Measurements from ENCODE around the gene ADD2.

ADD2 gene

GRCh38 chr2:70784320-70784719 lies 16.3 kb upstream of the ADD2 start:
- DNase-seq = no peak

- DNase-seq = no peak
Measured at GRCh38 chr2:70779911-70780545, 12.0 kb upstream of the ADD2 start.

- DNase-seq = no peak
Measured at GRCh38 chr2:70779491-70779890, 11.5 kb upstream of the ADD2 start.

GRCh38 chr2:70778676-70779075 lies 10.7 kb upstream of the ADD2 start:
- DNase-seq = no peak

GRCh38 chr2:70777450-70777849 lies 9.4 kb upstream of the ADD2 start:
- no peak for DNase-seq

- DNase-seq = no peak
Measured at GRCh38 chr2:70776266-70776665, 8.3 kb upstream of the ADD2 start.

- no peak for DNase-seq
Measured at GRCh38 chr2:70775141-70775540, 7.1 kb upstream of the ADD2 start.

- DNase-seq = peak; percentile 1
Measured at GRCh38 chr2:70772486-70773155, 4.6 kb upstream of the ADD2 start.

- DNase-seq = no peak
Measured at GRCh38 chr2:70771446-70771845, 3.4 kb upstream of the ADD2 start.

GRCh38 chr2:70769450-70769849 lies 1.4 kb upstream of the ADD2 start:
- DNase-seq = no peak

GRCh38 chr2:70768590-70769085 lies 638 bp upstream of the ADD2 start:
- DNase-seq = no peak

- peak; percentile 26 for DNase-seq
Measured at GRCh38 chr2:70767079-70767698, 811 bp downstream of the ADD2 start.

- DNase-seq = no peak
Measured at GRCh38 chr2:70766357-70767078, 1.5 kb downstream of the ADD2 start.

- DNase-seq = no peak
Measured at GRCh38 chr2:70765507-70765906, 2.5 kb downstream of the ADD2 start.

- no peak for DNase-seq
Measured at GRCh38 chr2:70759446-70759845, 8.6 kb downstream of the ADD2 start.

GRCh38 chr2:70757966-70758365 lies 10.0 kb downstream of the ADD2 start:
- DNase-seq = no peak

- no peak for DNase-seq
Measured at GRCh38 chr2:70757360-70757759, 10.6 kb downstream of the ADD2 start.

GRCh38 chr2:70756128-70756527 lies 11.9 kb downstream of the ADD2 start:
- no peak for DNase-seq

- DNase-seq = peak; percentile 35
Measured at GRCh38 chr2:70753902-70754301, 14.1 kb downstream of the ADD2 start.

GRCh38 chr2:70753031-70753430 lies 15.0 kb downstream of the ADD2 start:
- no peak for DNase-seq

- DNase-seq = no peak
Measured at GRCh38 chr2:70752396-70752795, 15.6 kb downstream of the ADD2 start.

- no peak for DNase-seq
Measured at GRCh38 chr2:70751881-70752280, 16.1 kb downstream of the ADD2 start.

- DNase-seq = no peak
Measured at GRCh38 chr2:70750320-70750719, 17.7 kb downstream of the ADD2 start.
